H1 (cell line): ENCODE results near the gene MRFAP1. TPM values are rescaled to one million over a fixed set of nuclear protein-coding genes. Genes with fewer than 3 reads are reported as not detected.

Experiments used
- CTCF ChIA-PET: fragments of 300-600 bp; sonication (Branson Sonifier 250); formaldehyde crosslinking; loops from one replicate; lab custom pipeline; 2021; ENCODE audit not compliant: partially characterized antibody; lab: Charles Lee
- POLR2A ChIA-PET: fragments of 300-600 bp; sonication (Branson Sonifier 250); formaldehyde crosslinking; loops from one replicate; lab custom pipeline; 2021; ENCODE audit warnings: inconsistent platforms; ENCODE audit not compliant: partially characterized antibody; lab: Charles Lee
- DNase-seq, 2 experiments: peaks; one replicate each; pipeline versions ENCODE4 v3.0.0 to v3.0.0-alpha.2; 2010 to 2022; ENCODE audit warnings: low spot score in 2 of 2, low read depth in 1 of 2, mixed read lengths in 1 of 2
- FAIRE-seq: peaks from 2 replicates; lab custom pipeline; 2011; peaks lifted over from hg19 to GRCh38; lab: Jason Lieb, UNC
- H2AFZ ChIP-seq: 2 replicates; pipeline ENCODE4 v1.8.1; 2012; ENCODE audit warnings: low read length, inconsistent platforms
- H2AK5ac ChIP-seq: 2 replicates; pipeline ENCODE4 v1.6.1; 2013; ENCODE audit warnings: low read depth, low read length
- H2BK120ac ChIP-seq: replicated peaks from 2 replicates; pipeline ENCODE3; 2013; ENCODE audit warnings: low read depth, low read length, inconsistent platforms
- H2BK12ac ChIP-seq: 2 replicates; pipeline ENCODE4 v1.6.1; 2013; ENCODE audit warnings: low read depth, low read length
- H2BK15ac ChIP-seq: 2 replicates; pipeline ENCODE4 v1.6.1; 2013; ENCODE audit warnings: low read length
- H2BK20ac ChIP-seq: 2 replicates; pipeline ENCODE4 v1.6.1; 2013; ENCODE audit warnings: low read length
- H2BK5ac ChIP-seq: 2 replicates; pipeline ENCODE4 v1.6.1; 2013; ENCODE audit warnings: low read depth, low read length
- H3K14ac ChIP-seq: 2 replicates; pipeline ENCODE4 v1.6.1; 2013; ENCODE audit warnings: inconsistent platforms; ENCODE audit not compliant: insufficient read length
- H3K18ac ChIP-seq: 2 replicates; pipeline ENCODE4 v1.6.1; 2013; ENCODE audit warnings: low read length; ENCODE audit errors: extremely low read depth
- H3K23ac ChIP-seq: 2 replicates; pipeline ENCODE4 v1.6.1; 2013; ENCODE audit warnings: inconsistent platforms; ENCODE audit not compliant: insufficient read length
- H3K23me2 ChIP-seq: 2 replicates; pipeline ENCODE4 v1.6.1; 2013; ENCODE audit warnings: low read depth, low read length
- H3K27ac ChIP-seq: 2 replicates; pipeline ENCODE4 v1.6.1; 2011; ENCODE audit warnings: low read depth, low read length, inconsistent platforms
- H3K27me3 ChIP-seq, 4 experiments: replicated peaks in 1 of 4; 1 replicate in 1 of 4; 2 replicates in 3 of 4; pipeline versions ENCODE4 v1.6.1 to v1.8.1; 2011 to 2013; ENCODE audit warnings: low read length in 3 of 4, mild to moderate bottlenecking in 3 of 4, inconsistent platforms in 2 of 4, mixed read lengths in 2 of 4, moderate library complexity in 1 of 4; ENCODE audit not compliant: control insufficient read depth in 3 of 4, insufficient read depth in 3 of 4; ENCODE audit errors: extremely low read depth in 1 of 4
- H3K36me3 ChIP-seq, 4 experiments: 2 replicates each; pipeline versions ENCODE4 v1.6.1 to v1.8.1; 2011 to 2013; ENCODE audit warnings: mild to moderate bottlenecking in 4 of 4, low read length in 3 of 4, moderate library complexity in 2 of 4, control low read depth in 1 of 4, inconsistent platforms in 1 of 4; ENCODE audit not compliant: insufficient read depth in 4 of 4, control insufficient read depth in 2 of 4
- H3K4ac ChIP-seq: replicated peaks from 2 replicates; pipeline ENCODE3; 2013; ENCODE audit warnings: low read length, low read depth, mixed read lengths, inconsistent platforms; ENCODE audit not compliant: insufficient read length
- H3K4me1 ChIP-seq, 4 experiments: replicated peaks in 1 of 4; 1 replicate in 1 of 4; 2 replicates in 3 of 4; pipeline versions ENCODE4 v1.6.1 to v1.8.1; 2011 to 2013; ENCODE audit warnings: low read length in 3 of 4, inconsistent platforms in 2 of 4, mixed read lengths in 1 of 4; ENCODE audit not compliant: insufficient read depth in 4 of 4, control insufficient read depth in 3 of 4
- H3K4me2 ChIP-seq, 2 experiments: 2 replicates each; pipeline versions ENCODE4 v1.6.1 to v1.8.1; 2011 to 2013; ENCODE audit warnings: low read depth in 2 of 2, low read length in 2 of 2, control low read depth in 1 of 2, inconsistent platforms in 1 of 2, mild to moderate bottlenecking in 1 of 2; ENCODE audit not compliant: insufficient read depth in 1 of 2
- H3K4me3 ChIP-seq, 4 experiments: fragments of 200-600, 300-600 bp in 1 of 4; sonication (generic), shearing (Covaris generic), sonication (Bioruptor Twin) in 1 of 4; 2 replicates each; pipeline versions ENCODE4 v1.5.1 to v1.8.1; 2011 to 2016; ENCODE audit warnings: low read length in 4 of 4, low read depth in 3 of 4, control low read depth in 2 of 4, inconsistent platforms in 2 of 4, mild to moderate bottlenecking in 2 of 4, mixed read lengths in 1 of 4, moderate library complexity in 1 of 4; ENCODE audit not compliant: insufficient read depth in 2 of 4; ENCODE audit errors: extremely low read depth in 1 of 4
- H3K56ac ChIP-seq: replicated peaks from 2 replicates; pipeline ENCODE3; 2013; ENCODE audit warnings: low read depth, mild to moderate bottlenecking, mixed read lengths, low read length, inconsistent platforms; ENCODE audit not compliant: insufficient read length
- H3K79me1 ChIP-seq: 2 replicates; pipeline ENCODE4 v1.6.1; 2013; ENCODE audit warnings: low read depth, low read length, control low read depth
- H3K79me2 ChIP-seq, 2 experiments: 2 replicates each; pipeline versions ENCODE4 v1.6.1 to v1.8.1; 2012 to 2013; ENCODE audit warnings: low read length in 2 of 2, mild to moderate bottlenecking in 2 of 2, inconsistent platforms in 1 of 2; ENCODE audit not compliant: insufficient read depth in 2 of 2, control insufficient read depth in 1 of 2
- H3K9ac ChIP-seq, 4 experiments: replicated peaks in 1 of 4; 1 replicate in 1 of 4; 2 replicates in 3 of 4; pipeline versions ENCODE4 v1.6.1 to v1.8.1; 2011 to 2013; ENCODE audit warnings: low read depth in 3 of 4, low read length in 3 of 4, control low read depth in 2 of 4, mild to moderate bottlenecking in 2 of 4, moderate library complexity in 2 of 4, inconsistent platforms in 1 of 4; ENCODE audit errors: extremely low read depth in 1 of 4
- H3K9me3 ChIP-seq, 2 experiments: 2 replicates each; pipeline versions ENCODE4 v1.6.1 to v1.8.1; 2012 to 2013; ENCODE audit warnings: mild to moderate bottlenecking in 2 of 2, moderate library complexity in 2 of 2, control low read depth in 1 of 2, inconsistent platforms in 1 of 2, low read depth in 1 of 2, low read length in 1 of 2, mixed read lengths in 1 of 2; ENCODE audit not compliant: insufficient read depth in 2 of 2
- H4K20me1 ChIP-seq, 2 experiments: replicated peaks in 1 of 2; 2 replicates each; pipeline versions ENCODE3 to v1.8.1; 2011 to 2013; ENCODE audit warnings: inconsistent platforms in 2 of 2, low read length in 2 of 2, mild to moderate bottlenecking in 1 of 2; ENCODE audit not compliant: insufficient read depth in 2 of 2, control insufficient read depth in 1 of 2
- H4K5ac ChIP-seq: 2 replicates; pipeline ENCODE4 v1.6.1; 2013; ENCODE audit warnings: low read length, low read depth, mixed read lengths, inconsistent platforms; ENCODE audit not compliant: insufficient read length
- H4K8ac ChIP-seq: 2 replicates; pipeline ENCODE4 v1.8.0; 2013; ENCODE audit warnings: mild to moderate bottlenecking, moderate library complexity, low read length, inconsistent platforms; ENCODE audit not compliant: insufficient read depth; ENCODE audit errors: extremely low read depth
- H4K91ac ChIP-seq: replicated peaks from 2 replicates; pipeline ENCODE3; 2013; ENCODE audit warnings: low read length, mixed read lengths, inconsistent platforms; ENCODE audit not compliant: insufficient read length
- BACH1 ChIP-seq: IDR thresholded peaks from 2 replicates; pipeline ENCODE4 v1.6.1; 2012; ENCODE audit warnings: low read length, improper control_type of control experiment
- EZH2 ChIP-seq: fragments of 200-600 bp; sonication (generic); IDR thresholded peaks from 2 replicates; pipeline ENCODE4 v1.7.1; 2012; ENCODE audit warnings: low read depth, mild to moderate bottlenecking, moderate library complexity, low read length, inconsistent platforms; ENCODE audit not compliant: severe bottlenecking
- NANOG ChIP-seq: IDR thresholded peaks from 2 replicates; pipeline ENCODE4 v1.6.1; 2011; ENCODE audit warnings: low read length, low read depth, mild to moderate bottlenecking, inconsistent platforms; ENCODE audit not compliant: insufficient read depth, poor library complexity, severe bottlenecking
- POLR2AphosphoS5 ChIP-seq: IDR thresholded peaks from 2 replicates; pipeline ENCODE4 v1.6.1; 2011; ENCODE audit warnings: low read depth, low read length
- RAD21 ChIP-seq, 2 experiments: IDR thresholded peaks in 1 of 2; conservative IDR thresholded peaks in 1 of 2; 2 replicates each; pipeline ENCODE4 v1.6.1; 2011; ENCODE audit warnings: low read depth in 2 of 2, low read length in 2 of 2, improper control_type of control experiment in 1 of 2, inconsistent platforms in 1 of 2, mild to moderate bottlenecking in 1 of 2, moderate library complexity in 1 of 2
- RBBP5 ChIP-seq: IDR thresholded peaks from 2 replicates; pipeline ENCODE4 v1.7.1; 2012; ENCODE audit warnings: low read depth, mild to moderate bottlenecking, inconsistent platforms, low read length, moderate library complexity, borderline replicate concordance
- SIRT6 ChIP-seq: IDR thresholded peaks from one replicate; pipeline ENCODE4 v1.7.1; 2012; ENCODE audit warnings: low read length, inconsistent platforms
- WGBS, 2 experiments: shearing (Covaris generic) in 1 of 2; methylation state at CpG; one replicate each; pipeline versions ENCODE4 v1.1.6 to v1.1.7; 2013 to 2015; ENCODE audit warnings: low lambda C conversion rate in 2 of 2, mixed read lengths in 2 of 2, inconsistent platforms in 1 of 2, low coverage in 1 of 2, missing lambda C conversion rate in 1 of 2; ENCODE audit not compliant: insufficient replicate concordance in 2 of 2, insufficient coverage in 1 of 2, insufficient read length in 1 of 2; ENCODE audit errors: extremely low coverage in 1 of 2, missing lambda C conversion rate in 1 of 2; 5-methylcytosine and 5-hydroxymethylcytosine counted together
- polyA plus RNA-seq, 7 experiments: library from polyadenylated mRNA; depleted of rRNA in 3 of 7; stranded (reverse) in 5 of 7; unstranded in 2 of 7; fragments of >200 nt in 5 of 7; fragments of 200-250 nt in 2 of 7; gene quantifications; 1 replicate in 5 of 7; 2 replicates in 1 of 7; 4 replicates in 1 of 7; pipeline versions ENCODE4 v1.2.1 to v1.2.3, GENCODE V29; 2011 to 2013; ENCODE audit warnings: missing spikeins in 2 of 7, mixed read lengths in 2 of 7
- total RNA-seq: library from RNA; stranded (reverse); fragmentation: NEBNext Ultra II Directional; extraction: Animal tissue kit (Norgen Biotek cat#: 25700); gene quantifications from 2 replicates; pipeline ENCODE4 v1.2.1, GENCODE V29; 2021
- TF ChIP-seq, protein P1 (sequence below): IDR thresholded peaks from 2 replicates; pipeline ENCODE4 v1.6.1; 2012; ENCODE audit warnings: low read length, inconsistent platforms
- TF ChIP-seq, protein P2 (sequence below): IDR thresholded peaks from 2 replicates; pipeline ENCODE4 v1.6.1; 2012; ENCODE audit warnings: inconsistent platforms

MRFAP1 gene
- total and polyA plus RNA-seq, 2 of the 8 experiments (the other 6 are each of a cell fraction or from before 2014, with no cell fraction given), result 108 to 307 TPM

DNA sequence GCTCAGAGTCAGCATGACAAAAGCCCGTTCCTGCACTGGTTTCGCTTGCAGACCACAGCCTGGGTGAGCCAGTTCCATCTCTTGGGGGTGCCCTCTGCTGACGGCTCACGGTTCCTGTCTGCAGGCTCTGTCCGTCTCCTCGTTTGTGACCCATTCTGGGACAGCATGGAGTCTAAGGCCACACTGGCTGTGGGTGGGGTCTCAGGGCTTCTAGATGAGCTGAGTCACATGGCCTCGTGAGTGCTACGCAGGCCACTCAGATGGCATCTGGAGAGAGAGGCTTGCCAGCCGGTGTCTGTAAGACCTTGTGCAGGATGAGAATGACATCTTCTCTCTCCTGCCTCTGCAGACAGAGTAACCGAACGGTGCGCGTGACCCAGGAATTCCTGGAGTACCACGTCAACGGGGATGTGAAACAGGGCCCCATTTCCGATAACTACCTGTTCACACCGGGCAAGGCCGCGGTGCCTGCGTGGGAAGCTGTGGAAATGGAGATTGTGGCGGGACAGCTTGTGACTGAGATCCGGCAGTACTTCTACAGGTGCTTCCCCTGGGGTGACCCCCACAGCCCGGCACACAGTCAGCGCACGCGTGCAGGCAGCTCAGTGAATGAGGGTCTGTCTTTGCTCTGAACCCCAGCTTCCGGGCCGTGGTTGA, 31.6 kb upstream of the MRFAP1 start:
- H3K4ac ChIP-seq, result no peak overlapping the region
- no peak overlapping the region; the same call in 1 of the 2 replicates for H3K18ac ChIP-seq
- DNase-seq (peak; percentile 9 to 58), FAIRE-seq (no peak)
- H2AK5ac ChIP-seq, result no peak overlapping the region
- H3K23me2 ChIP-seq, result peaks cover 2% of the 10 kb centered on the region; the same call in 1 of the 2 replicates
- H2BK15ac ChIP-seq, result 0 out of 2 replicates have a peak overlapping the region, but pooled peaks have one; percentile 29
- no peak overlapping the region for H4K91ac ChIP-seq
- no peak overlapping the region for H3K4me3 ChIP-seq
- no peaks in the 10 kb centered on the region for H3K79me2 ChIP-seq
- CTCF ChIA-PET, result interaction anchor here (0.7 to 3.5 kb wide), 10 partner anchors 11 to 337 kb away, joined by 3 to 11 read pairs (median 4); no protein-coding TSS in a partner anchor
- no peaks in the 10 kb centered on the region for H3K27me3 ChIP-seq
- peaks cover 5 to 7% of the 10 kb centered on the region in 2 experiments; a peak in 3 of 4 replicates for H3K9me3 ChIP-seq
- POLR2A ChIA-PET, result interaction anchor here (1.1 kb wide), 2 partner anchors 32 to 34 kb away, joined by 3 to 4 read pairs; partner anchors contain the start of gene MRFAP1
- H2AFZ ChIP-seq, result no peak overlapping the region
- H4K5ac ChIP-seq, result no peak overlapping the region
- no peak overlapping the region for H3K4me2 ChIP-seq
- H3K4me1 ChIP-seq, result no peaks in the 10 kb centered on the region; a peak in 2 of 7 replicates
- peak overlapping the region; percentile 17; the same call in 1 of the 2 replicates for H2BK12ac ChIP-seq
- H2BK120ac ChIP-seq, result peak overlapping the region; percentile 14
- no peak overlapping the region for H3K9ac ChIP-seq
- H3K14ac ChIP-seq, result no peak overlapping the region
- no peak overlapping the region for H3K27ac ChIP-seq
- H2BK5ac ChIP-seq, result no peak overlapping the region
- H3K56ac ChIP-seq, result no peak overlapping the region
- H4K8ac ChIP-seq, result no peak overlapping the region
- no peak overlapping the region for H2BK20ac ChIP-seq
- H4K20me1 ChIP-seq, result peaks cover 0 to 5% of the 10 kb centered on the region in 2 experiments
- H3K23ac ChIP-seq, result no peak overlapping the region
- H3K79me1 ChIP-seq, result no peaks in the 10 kb centered on the region
- peaks cover 0 to 7% (median 2%) of the 10 kb centered on the region in 4 experiments; a peak in 3 of 8 replicates for H3K36me3 ChIP-seq
- WGBS, 2 experiments, result 84% methylated on average over 28 of the region's 28 CpGs; no CpG with 5 or more reads in 1 of the 2 experiments
- TF ChIP-seq BACH1, result no peak
- TF ChIP-seq RAD21 (IDR thresholded peaks at IDR 0.05 in 1 of 2, conservative IDR thresholded peaks at IDR 0.05 in 1 of 2; ENCODE audit: low read depth in 2 of 2, low read length in 2 of 2), result peak; percentile 26 to 40; a peak in 3 of 4 replicates
- TF ChIP-seq, protein P1, sequence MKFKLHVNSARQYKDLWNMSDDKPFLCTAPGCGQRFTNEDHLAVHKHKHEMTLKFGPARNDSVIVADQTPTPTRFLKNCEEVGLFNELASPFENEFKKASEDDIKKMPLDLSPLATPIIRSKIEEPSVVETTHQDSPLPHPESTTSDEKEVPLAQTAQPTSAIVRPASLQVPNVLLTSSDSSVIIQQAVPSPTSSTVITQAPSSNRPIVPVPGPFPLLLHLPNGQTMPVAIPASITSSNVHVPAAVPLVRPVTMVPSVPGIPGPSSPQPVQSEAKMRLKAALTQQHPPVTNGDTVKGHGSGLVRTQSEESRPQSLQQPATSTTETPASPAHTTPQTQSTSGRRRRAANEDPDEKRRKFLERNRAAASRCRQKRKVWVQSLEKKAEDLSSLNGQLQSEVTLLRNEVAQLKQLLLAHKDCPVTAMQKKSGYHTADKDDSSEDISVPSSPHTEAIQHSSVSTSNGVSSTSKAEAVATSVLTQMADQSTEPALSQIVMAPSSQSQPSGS, result no peak
- no peak for TF ChIP-seq EZH2
- no peak for TF ChIP-seq NANOG
- no peak for TF ChIP-seq RBBP5
- TF ChIP-seq, protein P2, sequence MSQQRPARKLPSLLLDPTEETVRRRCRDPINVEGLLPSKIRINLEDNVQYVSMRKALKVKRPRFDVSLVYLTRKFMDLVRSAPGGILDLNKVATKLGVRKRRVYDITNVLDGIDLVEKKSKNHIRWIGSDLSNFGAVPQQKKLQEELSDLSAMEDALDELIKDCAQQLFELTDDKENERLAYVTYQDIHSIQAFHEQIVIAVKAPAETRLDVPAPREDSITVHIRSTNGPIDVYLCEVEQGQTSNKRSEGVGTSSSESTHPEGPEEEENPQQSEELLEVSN, result no peak
- no peak for TF ChIP-seq SIRT6
- no peak for TF ChIP-seq POLR2AphosphoS5
